PC-3 (cell line): ENCODE results near the gene PAGR1. TPM values are rescaled to one million over a fixed set of nuclear protein-coding genes. Genes with fewer than 3 reads are reported as not detected.
A peak's percentile ranks its signal among the peaks of the same experiment; 100 is the strongest.

Source experiments
- ATAC-seq: fragments of 200-7000 bp; cut with Tn5 transposase; 2 replicates; pipeline ENCODE4 v1.9.1; 2020; ENCODE audit warnings: mild to moderate bottlenecking, moderate library complexity
- BruUV-seq: library from RNA; stranded (reverse); fragments of 400-500 nt; replicated peaks from 2 replicates; lab custom pipeline; 2021; lab: Mats Ljungman, UMichigan
- CTCF ChIA-PET: fragments of 300-600 bp; sonication (Branson Sonifier 250); formaldehyde crosslinking; loops from one replicate; lab custom pipeline; 2022; ENCODE audit warnings: antibody characterized with exemption; lab: Charles Lee
- POLR2A ChIA-PET: fragments of 300-600 bp; sonication (Branson Sonifier 250); formaldehyde crosslinking; loops from one replicate; lab custom pipeline; 2022; ENCODE audit warnings: antibody characterized with exemption; ENCODE audit not compliant: unreplicated experiment; lab: Charles Lee
- DNase-seq: peaks from one replicate; pipeline ENCODE4 v3.0.0-alpha.2; 2015
- H2AFZ ChIP-seq: fragments of 300-600 bp; sonication (generic); 2 replicates; pipeline ENCODE4 v1.6.0; 2016; ENCODE audit warnings: antibody characterized with exemption, low read length
- H3F3A ChIP-seq: fragments of 300-600 bp; sonication (generic); one replicate; pipeline ENCODE4 v1.6.0; 2017; ENCODE audit warnings: antibody characterized with exemption, low read length, control low read depth, mild to moderate bottlenecking; ENCODE audit not compliant: unreplicated experiment
- H3K27ac ChIP-seq: fragments of 300-600 bp; sonication (generic); 2 replicates; pipeline ENCODE4 v1.5.1; 2016; ENCODE audit warnings: mild to moderate bottlenecking, low read length
- H3K27me3 ChIP-seq: fragments of 300-600 bp; sonication (generic); 2 replicates; pipeline ENCODE4 v1.6.1; 2016; ENCODE audit warnings: low read length, mixed read lengths
- H3K36me3 ChIP-seq: fragments of 300-600 bp; sonication (generic); 2 replicates; pipeline ENCODE4 v1.6.1; 2016; ENCODE audit warnings: low read depth, mixed run types, low read length, mixed read lengths
- H3K4me1 ChIP-seq: fragments of 300-600 bp; sonication (generic); 2 replicates; pipeline ENCODE4 v1.5.1; 2016; ENCODE audit warnings: low read length; ENCODE audit not compliant: insufficient read depth
- H3K4me2 ChIP-seq: fragments of 300-600 bp; sonication (generic); 2 replicates; pipeline ENCODE4 v1.6.0; 2016; ENCODE audit warnings: low read length
- H3K4me3 ChIP-seq: fragments of 300-600 bp; sonication (generic); 2 replicates; pipeline ENCODE4 v1.5.1; 2016; ENCODE audit warnings: mild to moderate bottlenecking, low read length, mixed read lengths
- H3K79me2 ChIP-seq: fragments of 300-600 bp; sonication (generic); 2 replicates; pipeline ENCODE4 v1.6.1; 2017; ENCODE audit warnings: low read length, mixed read lengths
- H3K9ac ChIP-seq: fragments of 300-600 bp; sonication (generic); 2 replicates; pipeline ENCODE4 v1.6.0; 2016; ENCODE audit warnings: mild to moderate bottlenecking, low read length
- H3K9me2 ChIP-seq: fragments of 300-600 bp; sonication (generic); replicated peaks from 2 replicates; pipeline ENCODE4 v1.6.1; 2016; ENCODE audit warnings: mixed run types, low read length, mixed read lengths
- H3K9me3 ChIP-seq: fragments of 300-600 bp; sonication (generic); 2 replicates; pipeline ENCODE4 v1.6.1; 2016; ENCODE audit warnings: low read length, mixed read lengths
- H4K20me1 ChIP-seq: fragments of 300-600 bp; sonication (generic); 2 replicates; pipeline ENCODE4 v1.6.1; 2016; ENCODE audit warnings: low read length, mixed read lengths
- CTCF ChIP-seq: fragments of 300-600 bp; sonication (generic); conservative IDR thresholded peaks from 2 replicates; pipeline ENCODE4 v1.5.1; 2017; ENCODE audit warnings: antibody characterized with exemption, low read depth, mild to moderate bottlenecking, low read length
- EZH2 ChIP-seq: fragments of 300-600 bp; sonication (generic); IDR thresholded peaks from one replicate; pipeline ENCODE4 v1.6.1; 2017; ENCODE audit warnings: antibody characterized with exemption, mild to moderate bottlenecking, low read length; ENCODE audit not compliant: unreplicated experiment
- EZH2phosphoT487 ChIP-seq: fragments of 300-600 bp; sonication (generic); IDR thresholded peaks from 2 replicates; pipeline ENCODE4 v1.6.1; 2018; ENCODE audit warnings: mild to moderate bottlenecking, antibody characterized with exemption, low read length, borderline replicate concordance
- intact Hi-C: fragments of 100-400 bp; cut with micrococcal nuclease; formaldehyde crosslinking; loops from 2 replicates; pipeline ENCODE4 v1.9.0; 2023
- total RNA-seq: library from RNA; depleted of rRNA; stranded (reverse); fragments of >200 nt; gene quantifications from 2 replicates; pipeline ENCODE4 v1.2.3, GENCODE V29; 2014

Gene PAGR1
- total RNA-seq, 1 experiment from 2014 or later: 53.8 TPM

- Histone ChIP-seq H3K27ac (peak overlapping the region; percentile 73), H4K20me1 (0 out of 2 replicates have a peak, but pooled peaks cover 6% of the 10 kb centered on the region), H3K27me3 (no peaks in the 10 kb centered on the region), H3K4me1 (peaks cover 39% of the 10 kb centered on the region), H3K9me3 (no peaks in the 10 kb centered on the region), H3K4me2 (peak overlapping the region; percentile 97), H3K4me3 (peak overlapping the region; percentile 83), H3F3A (no peaks in the 10 kb centered on the region), H3K79me2 (peaks cover 35% of the 10 kb centered on the region), H3K9ac (peak overlapping the region; percentile 83), H2AFZ (peak overlapping the region; percentile 61; the same call in 1 of the 2 replicates), H3K9me2 (no peaks in the 10 kb centered on the region), H3K36me3 (no peaks in the 10 kb centered on the region; the same call in 1 of the 2 replicates)
- peak; percentile 14 for ATAC-seq
- intact Hi-C loops: loop anchor here (5.0 kb wide), 1 partner anchor 105 kb away; no protein-coding TSS in a partner anchor
- CTCF ChIA-PET: interaction anchor here (0.6 to 1.2 kb wide), 4 partner anchors 8 to 107 kb away, joined by 3 to 9 read pairs (median 4); partner anchors contain the start of genes PAGR1 and SEZ6L2
- no TSS peak for BruUV-seq
- POLR2A ChIA-PET: no interaction called here
- TF ChIP-seq EZH2: no peak
- TF ChIP-seq EZH2phosphoT487: no peak
- peak; percentile 47; the same call in 1 of the 2 replicates for TF ChIP-seq CTCF
- DNase-seq: peak; percentile 78
Observed at GRCh38 chr16:29807426-29808218, 8.3 kb upstream of the PAGR1 start.

- no peaks in the 10 kb centered on the region for H3F3A ChIP-seq
- ChIA-PET CTCF (interaction anchor here (0.9 to 1.2 kb wide), 3 partner anchors 8 to 107 kb away, joined by 3 to 9 read pairs (median 4); partner anchors contain the start of genes PAGR1 and SEZ6L2), POLR2A (interaction anchor here (1.0 kb wide), 1 partner anchor 11 kb away, joined by 3 read pairs; no protein-coding TSS in a partner anchor)
- H3K79me2 ChIP-seq: peaks cover 35% of the 10 kb centered on the region
- peaks cover 39% of the 10 kb centered on the region for H3K4me1 ChIP-seq
- intact Hi-C loops: loop anchor here (5.0 kb wide), 1 partner anchor 106 kb away; no protein-coding TSS in a partner anchor
- ATAC-seq: no peak
- TF ChIP-seq EZH2 (no peak), EZH2phosphoT487 (no peak)
- H3K9ac ChIP-seq: peak overlapping the region; percentile 83
- no peak for DNase-seq
- 0 out of 2 replicates have a peak, but pooled peaks cover 6% of the 10 kb centered on the region for H4K20me1 ChIP-seq
- peak overlapping the region; percentile 73 for H3K27ac ChIP-seq
- peak overlapping the region; percentile 97 for H3K4me2 ChIP-seq
- no peaks in the 10 kb centered on the region; the same call in 1 of the 2 replicates for H3K36me3 ChIP-seq
- peak overlapping the region; percentile 61; the same call in 1 of the 2 replicates for H2AFZ ChIP-seq
- H3K27me3 ChIP-seq: no peaks in the 10 kb centered on the region
- no peaks in the 10 kb centered on the region for H3K9me2 ChIP-seq
- BruUV-seq: no TSS peak
- H3K9me3 ChIP-seq: no peaks in the 10 kb centered on the region
- H3K4me3 ChIP-seq: peak overlapping the region; percentile 83
Observed at GRCh38 chr16:29808219-29808900, 7.6 kb upstream of the PAGR1 start.
